ENCODE measurements around the gene RPIA. TPM values are rescaled to one million over a fixed set of nuclear protein-coding genes. Genes with fewer than 3 reads are reported as not detected.

Gene RPIA
- polyA plus RNA-seq, 2 of the 4 experiments (the other 2 are of a cell fraction), result 23.3 to 27.0 TPM

- no peak for TF ChIP-seq HOXB13 (CRISPR knock-in tag; IDR thresholded peaks at IDR 0.05; ENCODE audit: low read depth)
- TF ChIP-seq POLR2AphosphoS2 (conservative IDR thresholded peaks at IDR 0.05; ENCODE audit: low read length), result no peak
These were observed 21.9 kb downstream of the RPIA start (continued) for GRCh38 chr2:88713408-88713807.

- no peaks in the 10 kb centered on the region for H3K9me3 ChIP-seq
- 91% methylated on average over 3 of the region's 3 CpGs for WGBS (ENCODE audit: missing lambda C conversion rate)
- no peak overlapping the region for H3K4me3 ChIP-seq
- ATAC-seq (no peak), DNase-seq (ENCODE audit: low read depth in 1 of 2, low spot score in 1 of 2) (no peak), FAIRE-seq (no peak)
- ChIA-PET POLR2A (no interaction called here), CTCF (no interaction called here)
- no peaks in the 10 kb centered on the region for H3K4me1 ChIP-seq
- no peak overlapping the region for H3K4me2 ChIP-seq
- TF ChIP-seq ZNF302 (CRISPR knock-in tag; IDR thresholded peaks at IDR 0.05) (no peak), CHD4 (IDR thresholded peaks at IDR 0.05; ENCODE audit: borderline replicate concordance) (no peak), CHD2 (IDR thresholded peaks at IDR 0.05; ENCODE audit: low read length, partially characterized antibody) (no peak), REST (IDR thresholded peaks at IDR 0.05) (no peak), ELK1 (IDR thresholded peaks at IDR 0.05; ENCODE audit: low read depth, low read length) (no peak), ESRRA (IDR thresholded peaks at IDR 0.05; ENCODE audit: borderline replicate concordance, low read length) (no peak), RNF2 (IDR thresholded peaks at IDR 0.05; ENCODE audit: borderline replicate concordance, low read depth) (no peak), NR3C1 (IDR thresholded peaks at IDR 0.05) (no peak), NFE2L2 (conservative IDR thresholded peaks at IDR 0.05; ENCODE audit: low read length) (no peak), MAZ (IDR thresholded peaks at IDR 0.05; ENCODE audit: borderline replicate concordance, low read depth, low read length) (no peak), ZFP36 (IDR thresholded peaks at IDR 0.05; ENCODE audit: borderline replicate concordance, partially characterized antibody) (no peak), TP53 (CRISPR knock-in tag; IDR thresholded peaks at IDR 0.05) (no peak), MAFK (IDR thresholded peaks at IDR 0.05; ENCODE audit: partially characterized antibody) (no peak)
- TF ChIP-seq, protein P1, sequence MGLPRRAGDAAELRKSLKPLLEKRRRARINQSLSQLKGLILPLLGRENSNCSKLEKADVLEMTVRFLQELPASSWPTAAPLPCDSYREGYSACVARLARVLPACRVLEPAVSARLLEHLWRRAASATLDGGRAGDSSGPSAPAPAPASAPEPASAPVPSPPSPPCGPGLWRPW (IDR thresholded peaks at IDR 0.05), result no peak
- TF ChIP-seq, protein P2, sequence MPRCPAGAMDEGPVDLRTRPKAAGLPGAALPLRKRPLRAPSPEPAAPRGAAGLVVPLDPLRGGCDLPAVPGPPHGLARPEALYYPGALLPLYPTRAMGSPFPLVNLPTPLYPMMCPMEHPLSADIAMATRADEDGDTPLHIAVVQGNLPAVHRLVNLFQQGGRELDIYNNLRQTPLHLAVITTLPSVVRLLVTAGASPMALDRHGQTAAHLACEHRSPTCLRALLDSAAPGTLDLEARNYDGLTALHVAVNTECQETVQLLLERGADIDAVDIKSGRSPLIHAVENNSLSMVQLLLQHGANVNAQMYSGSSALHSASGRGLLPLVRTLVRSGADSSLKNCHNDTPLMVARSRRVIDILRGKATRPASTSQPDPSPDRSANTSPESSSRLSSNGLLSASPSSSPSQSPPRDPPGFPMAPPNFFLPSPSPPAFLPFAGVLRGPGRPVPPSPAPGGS (IDR thresholded peaks at IDR 0.05), result no peak
- H3K27ac ChIP-seq, result no peak overlapping the region
These were observed 23.2 kb downstream of the RPIA start for GRCh38 chr2:88714667-88715066.

- no peak for FAIRE-seq
- ATAC-seq, result no peak
- ChIA-PET CTCF (no interaction called here), POLR2A (no interaction called here)
- Histone ChIP-seq H3K4me1 (no peaks in the 10 kb centered on the region), H3K4me3 (no peak overlapping the region), H3K9me3 (no peaks in the 10 kb centered on the region), H3K27ac (no peak overlapping the region), H3K4me2 (no peak overlapping the region)
- no peak for DNase-seq (ENCODE audit: low read depth in 1 of 2, low spot score in 1 of 2)
- TF ChIP-seq EP300 (IDR thresholded peaks at IDR 0.05), result no peak
- no peak for TF ChIP-seq RFX5 (IDR thresholded peaks at IDR 0.05)
- no peak for TF ChIP-seq RARB (CRISPR knock-in tag; IDR thresholded peaks at IDR 0.05)
- TF ChIP-seq ZC3H11A (IDR thresholded peaks at IDR 0.05), result no peak
- TF ChIP-seq RCOR1 (IDR thresholded peaks at IDR 0.05; ENCODE audit: low read depth, low read length), result no peak
- no peak for TF ChIP-seq E2F6 (IDR thresholded peaks at IDR 0.05; ENCODE audit: borderline replicate concordance, low read depth)
- TF ChIP-seq SREBF2 (IDR thresholded peaks at IDR 0.05), result no peak
- no peak for TF ChIP-seq KDM5A (IDR thresholded peaks at IDR 0.05)
- no peak for TF ChIP-seq EHF (CRISPR knock-in tag; IDR thresholded peaks at IDR 0.05)
- no peak for TF ChIP-seq REST (IDR thresholded peaks at IDR 0.05)
These were observed 28.9 kb downstream of the RPIA start for GRCh38 chr2:88720399-88720798.

All from A549 (cell line).